AG04450 (cell line): ENCODE data around the gene PPARA. TPM values are rescaled to one million over a fixed set of nuclear protein-coding genes. Genes with fewer than 3 reads are reported as not detected.

Experiments
- CTCF ChIA-PET: fragments of 300-600, 350-600 bp; formaldehyde crosslinking; extraction: SDS; loops from one replicate; lab custom pipeline; 2022; ENCODE audit warnings: antibody characterized with exemption, inconsistent platforms; lab: Charles Lee
- POLR2A ChIA-PET: fragments of 350-600 bp; formaldehyde crosslinking; extraction: SDS; loops from one replicate; lab custom pipeline; 2021; ENCODE audit warnings: antibody characterized with exemption, inconsistent platforms; lab: Yijun Ruan, JAX
- DNase-seq: peaks from one replicate; pipeline ENCODE4 v3.0.0-alpha.2; 2011; ENCODE audit warnings: low read depth, low spot score
- H3K27ac ChIP-seq: one replicate; pipeline ENCODE4 v1.5.1; 2012; ENCODE audit warnings: low read depth, low read length, control low read depth
- H3K27me3 ChIP-seq: one replicate; pipeline ENCODE4 v1.6.0; 2012; ENCODE audit warnings: low read length; ENCODE audit not compliant: control insufficient read depth, insufficient read depth
- H3K4me3 ChIP-seq: 2 replicates; pipeline ENCODE4 v1.5.1; 2011; ENCODE audit warnings: mild to moderate bottlenecking, low read depth, low read length, control low read depth
- H3K9me3 ChIP-seq: 2 replicates; pipeline ENCODE4 v1.5.1; 2012; ENCODE audit warnings: low read length; ENCODE audit not compliant: control insufficient read depth, insufficient read depth
- CTCF ChIP-seq: IDR thresholded peaks from 2 replicates; pipeline ENCODE4 v1.5.1; 2011; ENCODE audit warnings: low read depth, low read length, control low read depth, inconsistent platforms
- polyA plus RNA-seq: library from polyadenylated mRNA; depleted of rRNA; stranded (reverse); fragments of >200 nt; gene quantifications from 2 replicates; pipeline ENCODE4 v1.2.3, GENCODE V29; 2011

Gene PPARA
- polyA plus RNA-seq, 1 experiment, result 10.4 TPM

GRCh38 chr22:46148816-46149511 is 1.4 kb upstream of the PPARA start:
- POLR2A ChIA-PET, result interaction anchor here (0.6 to 1.5 kb wide), 3 partner anchors 17 to 119 kb away, joined by 3 to 4 read pairs (median 4); partner anchors contain the start of genes CDPF1 and TTC38
- no peak overlapping the region for H3K27ac ChIP-seq
- TF ChIP-seq CTCF, result no peak
- CTCF ChIA-PET, result interaction anchor here (1.3 to 1.4 kb wide), 2 partner anchors 26 to 136 kb away, joined by 4 to 10 read pairs; no protein-coding TSS in a partner anchor
- H3K9me3 ChIP-seq, result peaks cover 3% of the 10 kb centered on the region; the same call in 1 of the 2 replicates
- H3K27me3 ChIP-seq, result peaks cover 50% of the 10 kb centered on the region
- peak overlapping the region; percentile 67 for H3K4me3 ChIP-seq
- no peak for DNase-seq

GRCh38 chr22:46149512-46150033 is 753 bp upstream of the PPARA start:
- CTCF ChIA-PET, result interaction anchor here (1.3 to 1.4 kb wide), 2 partner anchors 27 to 137 kb away, joined by 4 to 10 read pairs; no protein-coding TSS in a partner anchor
- POLR2A ChIA-PET, result interaction anchor here (1.3 to 1.5 kb wide), 2 partner anchors 100 to 118 kb away, joined by 4 read pairs; partner anchors contain the start of genes CDPF1 and TTC38
- TF ChIP-seq CTCF, result no peak
- Histone ChIP-seq H3K27ac (no peak overlapping the region), H3K4me3 (peak overlapping the region; percentile 67), H3K9me3 (peaks cover 3% of the 10 kb centered on the region; the same call in 1 of the 2 replicates), H3K27me3 (peaks cover 48% of the 10 kb centered on the region)
- no peak for DNase-seq

GRCh38 chr22:46150655-46151477 is 540 bp downstream of the PPARA start:
- CTCF ChIA-PET, result no interaction called here

GRCh38 chr22:46153930-46154329 is 3.6 kb downstream of the PPARA start:
- ChIA-PET CTCF (no interaction called here), POLR2A (no interaction called here)
- H3K9me3 ChIP-seq, result peaks cover 3% of the 10 kb centered on the region; the same call in 1 of the 2 replicates
- no peak overlapping the region for H3K4me3 ChIP-seq
- H3K27ac ChIP-seq, result no peak overlapping the region
- TF ChIP-seq CTCF, result no peak
- no peak for DNase-seq
- H3K27me3 ChIP-seq, result peaks cover 14% of the 10 kb centered on the region

More at GRCh38 chr22:46150655-46151477, 540 bp downstream of the PPARA start:
- Histone ChIP-seq H3K4me3 (peak overlapping the region; percentile 81), H3K27me3 (peaks cover 41% of the 10 kb centered on the region), H3K9me3 (peaks cover 3% of the 10 kb centered on the region; the same call in 1 of the 2 replicates), H3K27ac (no peak overlapping the region)
- no peak for DNase-seq
- no peak for TF ChIP-seq CTCF
- POLR2A ChIA-PET, result no interaction called here
